IPS-NIHi7 (cell line): Measurements from ENCODE around the gene ZNF33A.
A peak's percentile ranks its signal among the peaks of the same experiment; 100 is the strongest.
"Not testable (repeated sequence)": the region's sequence is repeated elsewhere in the genome, so short reads cannot be mapped to it uniquely, and the experiment has no call there.

Source experiments
- DNase-seq: peaks from one replicate; pipeline ENCODE4 v3.0.0; 2012; ENCODE audit warnings: mixed read lengths; ENCODE audit errors: extremely low spot score

ZNF33A gene

DNA sequence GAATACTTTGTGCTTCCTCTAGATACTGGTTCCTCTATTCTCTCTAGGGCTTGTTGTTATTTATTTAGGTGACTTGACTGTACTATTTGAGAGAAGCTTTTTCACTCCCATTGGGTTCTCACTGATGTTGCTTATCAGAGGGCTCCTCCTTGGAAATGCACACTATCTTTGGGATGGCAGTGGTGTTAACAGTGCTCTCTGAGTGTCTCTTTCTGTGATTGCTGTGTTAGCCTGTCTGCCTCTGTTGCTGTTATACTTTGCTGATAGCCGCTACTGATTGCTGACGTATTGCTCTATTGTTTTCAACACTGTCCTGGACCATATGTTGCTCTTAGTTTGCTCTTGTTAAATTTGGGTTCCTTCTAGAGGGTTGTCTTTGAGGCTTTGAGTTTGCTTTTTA is 34.7 kb downstream of the ZNF33A start:
- no peak for DNase-seq

DNA sequence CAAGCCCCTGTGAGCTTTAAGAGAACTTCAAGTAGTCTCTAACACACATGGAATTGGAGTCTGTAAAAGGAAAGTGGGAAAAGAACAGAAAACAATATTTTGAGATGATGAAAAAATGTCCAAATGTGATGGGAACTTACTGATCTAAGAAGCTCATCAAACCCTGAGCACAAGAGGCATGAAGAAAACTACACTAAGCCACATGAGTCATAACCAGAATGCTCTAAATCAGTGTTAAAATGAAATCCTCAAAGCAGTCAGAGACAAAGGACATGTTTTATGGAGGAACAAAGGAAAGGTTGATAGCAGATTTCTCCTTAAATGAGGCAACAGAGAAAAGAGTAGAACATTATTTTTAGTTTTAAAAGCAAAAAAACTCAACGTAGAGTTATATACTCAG is 37.2 kb downstream of the ZNF33A start:
- DNase-seq = no peak

DNA sequence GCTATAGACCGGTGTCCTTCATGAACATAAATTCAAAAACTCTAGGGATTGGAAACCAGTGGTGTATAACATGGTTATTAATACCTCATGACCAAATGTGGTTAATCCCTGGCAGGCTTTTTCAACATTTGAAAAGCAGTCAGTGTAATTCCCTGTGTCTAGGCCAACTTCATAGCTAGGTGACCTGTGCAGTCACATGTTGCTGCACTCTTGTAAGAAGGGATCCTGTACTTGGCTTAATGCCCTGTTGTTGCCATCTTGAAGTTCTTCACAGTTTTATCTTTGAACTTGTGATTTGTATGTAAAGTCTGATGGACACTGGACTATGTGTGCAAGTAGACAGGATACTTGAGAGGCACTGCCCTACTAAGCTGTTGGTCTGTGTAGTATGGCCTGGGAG is 39.7 kb downstream of the ZNF33A start:
- DNase-seq = no peak

DNA sequence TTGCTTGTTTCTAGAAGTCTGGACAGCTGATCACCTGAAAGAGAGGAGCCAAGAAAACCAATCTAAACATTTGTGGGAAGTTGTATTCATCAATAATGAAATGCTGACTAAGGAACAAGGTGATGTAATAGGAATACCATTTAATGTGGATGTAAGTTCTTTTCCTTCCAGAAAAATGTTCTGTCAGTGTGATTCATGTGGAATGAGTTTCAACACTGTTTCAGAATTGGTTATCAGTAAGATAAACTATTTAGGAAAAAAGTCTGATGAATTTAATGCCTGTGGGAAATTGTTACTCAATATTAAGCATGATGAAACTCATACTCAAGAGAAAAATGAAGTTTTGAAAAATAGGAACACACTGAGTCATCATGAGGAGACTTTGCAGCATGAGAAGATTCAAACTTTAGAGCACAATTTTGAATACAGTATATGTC is 43.9 kb downstream of the ZNF33A start:
- no peak for DNase-seq

DNA sequence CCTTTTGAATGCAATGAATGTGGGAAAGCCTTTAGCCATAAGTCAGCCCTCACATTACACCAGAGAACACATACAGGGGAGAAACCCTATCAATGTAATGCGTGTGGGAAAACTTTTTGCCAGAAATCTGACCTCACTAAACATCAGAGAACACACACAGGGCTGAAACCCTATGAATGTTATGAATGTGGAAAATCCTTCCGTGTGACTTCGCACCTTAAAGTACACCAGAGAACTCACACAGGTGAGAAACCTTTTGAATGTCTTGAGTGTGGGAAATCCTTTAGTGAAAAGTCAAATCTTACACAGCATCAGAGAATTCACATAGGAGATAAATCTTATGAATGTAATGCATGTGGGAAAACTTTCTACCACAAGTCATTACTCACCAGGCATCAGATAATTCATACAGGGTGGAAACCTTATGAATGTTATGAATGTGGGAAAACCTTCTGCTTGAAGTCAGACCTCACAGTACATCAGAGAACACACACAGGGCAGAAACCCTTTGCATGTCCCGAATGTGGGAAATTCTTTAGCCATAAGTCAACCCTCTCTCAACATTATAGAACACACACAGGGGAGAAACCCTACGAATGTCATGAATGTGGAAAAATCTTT is 44.9 kb downstream of the ZNF33A start:
- DNase-seq = not testable (repeated sequence)

- not testable (repeated sequence) for DNase-seq
Measured at GRCh38 chr10:38069663-38070062, 59.2 kb downstream of the ZNF33A start.

- no peak for DNase-seq
Measured at GRCh38 chr10:38070501-38070900, 60.0 kb downstream of the ZNF33A start.

DNA sequence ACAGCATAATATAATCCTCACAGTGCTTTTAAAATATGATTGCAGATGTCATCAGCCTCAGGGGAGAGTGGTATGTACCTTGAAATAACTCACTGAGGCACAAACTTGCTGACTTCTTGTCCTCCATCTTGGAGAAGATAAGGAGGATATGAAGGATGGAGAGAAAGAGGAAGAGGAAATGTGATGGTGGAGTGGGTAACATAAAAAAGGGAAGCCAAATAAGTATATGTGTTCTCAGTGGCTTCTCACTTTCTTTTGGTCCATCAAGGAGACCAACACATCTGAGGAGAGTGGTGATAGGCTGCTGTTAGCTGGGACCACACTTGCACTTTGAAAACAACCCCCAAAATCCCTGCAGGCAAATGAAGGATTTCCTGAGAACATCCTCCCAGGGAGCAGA is 62.1 kb downstream of the ZNF33A start:
- no peak for DNase-seq

GRCh38 chr10:38076687-38077086 is 66.2 kb downstream of the ZNF33A start:
- DNase-seq = no peak

GRCh38 chr10:38093318-38093717 is 82.8 kb downstream of the ZNF33A start:
- not testable (repeated sequence) for DNase-seq

GRCh38 chr10:38093816-38094157 is 83.3 kb downstream of the ZNF33A start:
- DNase-seq = peak; percentile 7

DNA sequence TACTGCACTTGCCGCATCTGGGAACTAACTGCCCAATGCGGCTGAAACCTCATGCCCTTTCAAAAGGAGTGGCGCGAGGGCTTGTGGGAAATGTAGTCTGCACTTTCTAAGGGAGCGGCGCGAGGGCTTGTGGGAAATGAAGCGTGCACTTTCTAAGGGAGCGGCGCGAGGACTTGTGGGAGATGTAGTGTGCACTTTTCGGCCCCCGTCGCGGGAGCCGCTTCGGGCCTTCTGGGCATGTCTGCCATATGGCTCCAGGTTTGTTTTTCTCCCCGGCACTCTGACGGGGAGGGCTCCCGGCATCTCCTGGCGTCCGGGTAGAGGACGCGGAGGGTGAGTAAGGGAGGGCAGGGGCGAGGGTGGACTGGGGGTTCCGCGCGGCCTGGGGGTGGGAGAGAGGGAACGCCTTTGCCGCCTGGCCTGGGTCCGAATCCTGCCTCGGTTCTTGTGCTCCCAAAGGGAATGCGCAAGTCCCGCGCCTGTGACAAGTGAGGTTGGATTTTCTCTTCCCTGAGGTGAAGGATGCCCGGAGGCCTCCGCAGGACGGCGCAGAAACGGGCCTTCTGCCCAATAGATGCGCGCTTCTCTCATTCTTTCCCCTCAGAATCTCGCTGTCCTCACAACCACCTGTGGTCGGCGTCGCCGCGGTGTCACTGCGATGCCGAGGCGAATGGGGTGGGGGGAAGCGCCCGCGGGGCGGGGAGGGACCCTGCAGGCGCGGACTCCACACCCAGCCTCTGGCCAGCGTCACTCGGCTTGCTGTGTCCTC is 83.9 kb downstream of the ZNF33A start, which contains the start of gene ZNF37A:
TSS of gene ZNF37A (plus strand) at position 180 of the 769 bp plus-strand sequence. CDS start 2,281 bp downstream, outside the sequence.
- DNase-seq = peak; percentile 80

DNA sequence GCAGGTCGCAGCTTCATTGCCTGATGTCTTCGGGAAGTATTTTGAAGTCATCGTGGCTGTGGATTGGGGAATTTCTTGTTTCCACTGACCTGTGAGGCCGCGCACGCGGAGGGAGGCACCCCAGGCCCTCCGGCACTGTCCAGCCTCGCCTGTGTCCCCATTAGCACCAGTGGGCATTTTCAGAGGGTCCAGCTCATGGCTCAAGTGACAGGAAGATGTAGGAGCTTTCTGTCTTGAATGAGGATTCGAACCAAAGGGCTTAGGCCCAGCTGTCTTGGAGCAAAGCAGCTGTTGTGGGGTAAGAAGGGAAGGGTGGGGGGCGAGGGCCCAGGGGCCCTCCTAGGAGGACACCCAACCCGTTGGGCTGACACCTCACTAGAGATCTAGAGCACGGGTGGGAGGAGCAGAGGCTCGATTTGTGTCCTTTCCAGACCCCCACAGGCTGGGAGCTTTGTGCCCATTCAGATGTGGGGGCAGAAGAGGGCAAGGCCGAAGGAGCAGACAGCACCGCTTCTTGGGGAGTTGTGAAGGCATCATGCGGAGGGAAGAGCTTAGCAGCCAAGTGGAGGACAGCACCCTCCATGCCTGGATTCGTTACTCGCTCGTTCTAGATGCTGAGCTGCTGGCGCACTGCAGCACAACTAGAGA is 84.6 kb downstream of the ZNF33A start:
- DNase-seq = no peak

- no peak for DNase-seq
Measured at GRCh38 chr10:38102880-38103279, 92.4 kb downstream of the ZNF33A start.

GRCh38 chr10:38103756-38104155 is 93.3 kb downstream of the ZNF33A start:
- DNase-seq = no peak

DNA sequence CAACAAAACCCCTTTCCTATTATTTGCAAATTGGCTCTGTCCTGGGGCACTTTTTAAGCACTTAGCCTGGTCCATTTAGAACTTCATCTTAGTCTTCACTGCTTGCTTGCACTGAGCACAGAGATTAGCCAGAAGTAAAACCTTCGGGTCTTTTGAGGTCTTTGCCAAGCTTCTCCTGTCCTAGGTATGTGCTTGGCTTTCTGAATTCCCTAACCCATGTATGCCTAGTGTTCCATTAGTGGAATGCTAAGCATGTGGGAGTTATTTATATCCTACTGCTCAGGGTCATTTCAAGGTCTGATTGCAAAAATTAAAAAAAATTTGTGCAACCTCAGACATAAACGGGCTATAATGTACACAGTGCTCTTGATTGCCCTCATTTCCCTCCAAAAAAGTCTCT is 101.7 kb downstream of the ZNF33A start:
- no peak for DNase-seq
